PC-9 (cell line): ENCODE measurements around the gene PTGIR. TPM values are rescaled to one million over a fixed set of nuclear protein-coding genes. Genes with fewer than 3 reads are reported as not detected.

Experiments used
- BruUV-seq: library from RNA; stranded (reverse); fragments of 400-500 nt; replicated peaks from 2 replicates; lab custom pipeline; 2021; lab: Mats Ljungman, UMichigan
- CTCF ChIA-PET: fragments of 300-600 bp; sonication (Branson Sonifier 250); formaldehyde crosslinking; loops from one replicate; lab custom pipeline; 2022; ENCODE audit warnings: antibody characterized with exemption; lab: Charles Lee
- POLR2A ChIA-PET: fragments of 300-600 bp; sonication (Branson Sonifier 250); formaldehyde crosslinking; loops from one replicate; lab custom pipeline; 2022; ENCODE audit warnings: antibody characterized with exemption; ENCODE audit not compliant: unreplicated experiment; lab: Charles Lee
- DNase-seq, 2 experiments: peaks; one replicate each; pipeline versions ENCODE4 v3.0.0 to v3.0.0-alpha.2; 2015 to 2022; ENCODE audit warnings: mixed read lengths in 1 of 2
- H2AFZ ChIP-seq: fragments of 200-600 bp; sonication (generic); 2 replicates; pipeline ENCODE4 v1.8.1; 2017; ENCODE audit warnings: antibody characterized with exemption
- H3F3A ChIP-seq: fragments of 200-600 bp; sonication (generic); 2 replicates; pipeline ENCODE4 v1.8.1; 2017; ENCODE audit warnings: antibody characterized with exemption, mild to moderate bottlenecking, low read depth; ENCODE audit not compliant: insufficient read depth
- H3K27ac ChIP-seq: fragments of 200-600 bp; sonication (generic); 2 replicates; pipeline ENCODE4 v1.6.1; 2016; ENCODE audit warnings: mixed run types
- H3K27me3 ChIP-seq: fragments of 200-600 bp; sonication (generic); 2 replicates; pipeline ENCODE4 v1.6.1; 2016; ENCODE audit warnings: low read depth, mixed run types; ENCODE audit not compliant: insufficient read depth
- H3K36me3 ChIP-seq: fragments of 200-600 bp; sonication (generic); 2 replicates; pipeline ENCODE4 v1.6.1; 2016; ENCODE audit warnings: low read depth, mixed run types
- H3K4me1 ChIP-seq: fragments of 200-600 bp; sonication (generic); replicated peaks from 2 replicates; pipeline ENCODE4 v1.6.1; 2016; ENCODE audit warnings: mixed run types; ENCODE audit not compliant: insufficient read depth
- H3K4me2 ChIP-seq: fragments of 200-600 bp; sonication (generic); 2 replicates; pipeline ENCODE4 v1.6.1; 2017; ENCODE audit warnings: mixed run types
- H3K4me3 ChIP-seq: fragments of 200-600 bp; sonication (generic); 2 replicates; pipeline ENCODE4 v1.6.1; 2016; ENCODE audit warnings: mixed run types
- H3K79me2 ChIP-seq: fragments of 200-600 bp; sonication (generic); 2 replicates; pipeline ENCODE4 v1.6.1; 2017; ENCODE audit warnings: low read depth, mixed run types
- H3K9me2 ChIP-seq: fragments of 200-600 bp; sonication (generic); 2 replicates; pipeline ENCODE4 v1.8.1; 2017; ENCODE audit warnings: mild to moderate bottlenecking; ENCODE audit not compliant: insufficient read depth
- H3K9me3 ChIP-seq: fragments of 200-600 bp; sonication (generic); 2 replicates; pipeline ENCODE4 v1.8.1; 2016; ENCODE audit warnings: low read depth; ENCODE audit not compliant: insufficient read depth
- H4K20me1 ChIP-seq: fragments of 200-600 bp; sonication (generic); 2 replicates; pipeline ENCODE4 v1.8.1; 2017; ENCODE audit not compliant: insufficient read depth
- EZH2 ChIP-seq: fragments of 200-600 bp; sonication (generic); IDR thresholded peaks from 2 replicates; pipeline ENCODE4 v1.8.0; 2017; ENCODE audit warnings: antibody characterized with exemption, low read depth
- intact Hi-C: fragments of 100-400 bp; cut with micrococcal nuclease; formaldehyde crosslinking; loops from one replicate; pipeline ENCODE4 v1.10.0; 2022; ENCODE audit not compliant: unreplicated experiment
- total RNA-seq: library from RNA; stranded (reverse); gene quantifications from 2 replicates; pipeline ENCODE4 v1.2.3, GENCODE V29; 2021
- TF ChIP-seq, protein P1 (sequence below): fragments of 200-600 bp; sonication (generic); conservative IDR thresholded peaks from 2 replicates; pipeline ENCODE4 v1.6.1; 2017; ENCODE audit warnings: mixed run types, antibody characterized with exemption, mild to moderate bottlenecking, moderate library complexity

PTGIR gene
- total RNA-seq, 1 experiment from 2014 or later = 0.28 TPM

DNA sequence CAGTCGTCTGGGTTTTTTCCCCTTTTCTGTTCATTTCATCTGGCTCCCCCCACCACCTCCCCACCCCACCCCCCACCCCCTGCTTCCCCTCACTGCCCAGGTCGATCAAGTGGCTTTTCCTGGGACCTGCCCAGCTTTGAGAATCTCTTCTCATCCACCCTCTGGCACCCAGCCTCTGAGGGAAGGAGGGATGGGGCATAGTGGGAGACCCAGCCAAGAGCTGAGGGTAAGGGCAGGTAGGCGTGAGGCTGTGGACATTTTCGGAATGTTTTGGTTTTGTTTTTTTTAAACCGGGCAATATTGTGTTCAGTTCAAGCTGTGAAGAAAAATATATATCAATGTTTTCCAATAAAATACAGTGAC is 14.5 kb downstream of the PTGIR start:
- POLR2A ChIA-PET = no interaction called here
- Histone ChIP-seq H3K4me1 (no peaks in the 10 kb centered on the region), H3F3A (peaks cover 12% of the 10 kb centered on the region; the same call in 1 of the 2 replicates), H3K4me3 (no peak overlapping the region), H3K36me3 (peaks cover 18% of the 10 kb centered on the region; the same call in 1 of the 2 replicates), H3K9me2 (no peaks in the 10 kb centered on the region), H3K4me2 (no peak overlapping the region), H4K20me1 (no peaks in the 10 kb centered on the region), H3K9me3 (no peaks in the 10 kb centered on the region), H2AFZ (no peak overlapping the region), H3K27me3 (no peaks in the 10 kb centered on the region), H3K79me2 (no peaks in the 10 kb centered on the region), H3K27ac (no peak overlapping the region)
- intact Hi-C loops = no loop called here
- TF ChIP-seq, protein P1, sequence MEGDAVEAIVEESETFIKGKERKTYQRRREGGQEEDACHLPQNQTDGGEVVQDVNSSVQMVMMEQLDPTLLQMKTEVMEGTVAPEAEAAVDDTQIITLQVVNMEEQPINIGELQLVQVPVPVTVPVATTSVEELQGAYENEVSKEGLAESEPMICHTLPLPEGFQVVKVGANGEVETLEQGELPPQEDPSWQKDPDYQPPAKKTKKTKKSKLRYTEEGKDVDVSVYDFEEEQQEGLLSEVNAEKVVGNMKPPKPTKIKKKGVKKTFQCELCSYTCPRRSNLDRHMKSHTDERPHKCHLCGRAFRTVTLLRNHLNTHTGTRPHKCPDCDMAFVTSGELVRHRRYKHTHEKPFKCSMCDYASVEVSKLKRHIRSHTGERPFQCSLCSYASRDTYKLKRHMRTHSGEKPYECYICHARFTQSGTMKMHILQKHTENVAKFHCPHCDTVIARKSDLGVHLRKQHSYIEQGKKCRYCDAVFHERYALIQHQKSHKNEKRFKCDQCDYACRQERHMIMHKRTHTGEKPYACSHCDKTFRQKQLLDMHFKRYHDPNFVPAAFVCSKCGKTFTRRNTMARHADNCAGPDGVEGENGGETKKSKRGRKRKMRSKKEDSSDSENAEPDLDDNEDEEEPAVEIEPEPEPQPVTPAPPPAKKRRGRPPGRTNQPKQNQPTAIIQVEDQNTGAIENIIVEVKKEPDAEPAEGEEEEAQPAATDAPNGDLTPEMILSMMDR = no peak
- no peak for TF ChIP-seq EZH2
- CTCF ChIA-PET = interaction anchor here (0.5 to 1.1 kb wide), 2 partner anchors 20 to 252 kb away, joined by 5 to 21 read pairs; no protein-coding TSS in a partner anchor
- no TSS peak for BruUV-seq
- no peak for DNase-seq

- Histone ChIP-seq H3K36me3 (peaks cover 18% of the 10 kb centered on the region; the same call in 1 of the 2 replicates), H3K27me3 (no peaks in the 10 kb centered on the region), H2AFZ (no peak overlapping the region), H4K20me1 (no peaks in the 10 kb centered on the region), H3K4me2 (no peak overlapping the region), H3K4me1 (no peaks in the 10 kb centered on the region), H3K27ac (no peak overlapping the region), H3K4me3 (no peak overlapping the region), H3K79me2 (no peaks in the 10 kb centered on the region), H3F3A (peaks cover 12% of the 10 kb centered on the region; the same call in 1 of the 2 replicates), H3K9me2 (no peaks in the 10 kb centered on the region), H3K9me3 (no peaks in the 10 kb centered on the region)
- TF ChIP-seq EZH2 = no peak
- TF ChIP-seq, protein P1 = no peak
- no peak for DNase-seq
- TSS peak; percentile 32 for BruUV-seq
- POLR2A ChIA-PET = no interaction called here
- intact Hi-C loops = no loop called here
- CTCF ChIA-PET = no interaction called here
Measured at GRCh38 chr19:46609511-46610412, 15.1 kb downstream of the PTGIR start.

DNA sequence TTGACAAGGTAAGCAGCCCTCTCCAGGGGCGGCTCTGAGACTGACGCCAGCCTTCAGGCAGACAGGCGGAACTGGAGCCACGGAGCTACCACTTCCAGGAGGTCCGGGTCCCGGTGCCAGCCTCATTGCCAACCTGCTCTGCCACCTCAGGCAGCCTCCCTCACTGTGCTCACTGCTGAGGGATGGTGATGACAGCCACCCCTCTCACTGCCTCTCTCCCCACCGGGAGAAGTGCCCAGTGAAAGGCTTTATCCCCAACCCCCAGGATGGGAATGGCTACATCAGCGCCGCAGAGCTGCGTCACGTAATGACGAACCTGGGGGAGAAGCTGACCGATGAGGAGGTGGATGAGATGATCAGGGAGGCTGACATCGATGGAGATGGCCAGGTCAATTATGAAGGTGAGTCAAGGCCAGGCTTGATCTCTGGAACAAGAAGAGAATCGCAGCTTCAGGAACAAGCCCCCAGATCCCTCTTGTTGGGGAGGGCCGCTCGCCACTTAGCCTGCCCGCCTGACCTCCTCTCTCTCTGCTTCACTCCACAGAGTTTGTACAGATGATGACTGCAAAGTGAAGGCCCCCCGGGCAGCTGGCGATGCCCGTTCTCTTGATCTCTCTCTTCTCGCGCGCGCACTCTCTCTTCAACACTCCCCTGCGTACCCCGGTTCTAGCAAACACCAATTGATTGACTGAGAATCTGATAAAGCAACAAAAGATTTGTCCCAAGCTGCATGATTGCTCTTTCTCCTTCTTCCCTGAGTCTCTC is 16.1 kb downstream of the PTGIR start:
- Histone ChIP-seq H3K9me3 (no peaks in the 10 kb centered on the region), H3K4me3 (no peak overlapping the region), H3K4me1 (no peaks in the 10 kb centered on the region), H3K36me3 (peaks cover 18% of the 10 kb centered on the region; the same call in 1 of the 2 replicates), H3K27ac (no peak overlapping the region), H3K9me2 (no peaks in the 10 kb centered on the region), H2AFZ (no peak overlapping the region), H3K27me3 (no peaks in the 10 kb centered on the region), H4K20me1 (no peaks in the 10 kb centered on the region), H3K4me2 (no peak overlapping the region), H3K79me2 (peaks cover 10% of the 10 kb centered on the region), H3F3A (peaks cover 12% of the 10 kb centered on the region; the same call in 1 of the 2 replicates)
- TF ChIP-seq, protein P1 = no peak
- TF ChIP-seq EZH2 = no peak
- ChIA-PET POLR2A (no interaction called here), CTCF (no interaction called here)
- DNase-seq = no peak
- no TSS peak for BruUV-seq
- intact Hi-C loops = no loop called here
